ENCODE measurements around the gene HMG20B. TPM values are rescaled to one million over a fixed set of nuclear protein-coding genes. Genes with fewer than 3 reads are reported as not detected.

The HMG20B gene
- total RNA-seq, 1 experiment from 2014 or later: 33.9 TPM

DNA sequence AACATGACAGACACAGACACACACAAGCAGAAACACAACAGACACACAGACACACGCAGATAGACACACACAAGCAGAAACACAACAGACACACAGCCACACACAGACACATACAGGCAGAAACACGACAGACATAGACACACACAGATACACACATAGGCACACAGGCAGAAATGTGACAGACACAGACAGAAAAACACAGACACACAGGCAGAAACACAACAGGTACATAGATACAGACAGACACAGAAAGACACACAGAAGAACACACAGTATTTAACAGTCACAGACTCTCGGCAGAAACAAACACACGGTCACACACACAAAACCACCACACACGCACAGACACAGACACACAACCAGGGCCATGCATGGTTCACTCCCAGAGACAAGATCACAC lies 33.0 kb downstream of the HMG20B start:
- H3K9me3 ChIP-seq: no peaks in the 10 kb centered on the region
- no peaks in the 10 kb centered on the region for H3K27me3 ChIP-seq (replicated peaks; ENCODE audit: control insufficient read depth, insufficient read depth, low read length)
- TF ChIP-seq, protein P1, sequence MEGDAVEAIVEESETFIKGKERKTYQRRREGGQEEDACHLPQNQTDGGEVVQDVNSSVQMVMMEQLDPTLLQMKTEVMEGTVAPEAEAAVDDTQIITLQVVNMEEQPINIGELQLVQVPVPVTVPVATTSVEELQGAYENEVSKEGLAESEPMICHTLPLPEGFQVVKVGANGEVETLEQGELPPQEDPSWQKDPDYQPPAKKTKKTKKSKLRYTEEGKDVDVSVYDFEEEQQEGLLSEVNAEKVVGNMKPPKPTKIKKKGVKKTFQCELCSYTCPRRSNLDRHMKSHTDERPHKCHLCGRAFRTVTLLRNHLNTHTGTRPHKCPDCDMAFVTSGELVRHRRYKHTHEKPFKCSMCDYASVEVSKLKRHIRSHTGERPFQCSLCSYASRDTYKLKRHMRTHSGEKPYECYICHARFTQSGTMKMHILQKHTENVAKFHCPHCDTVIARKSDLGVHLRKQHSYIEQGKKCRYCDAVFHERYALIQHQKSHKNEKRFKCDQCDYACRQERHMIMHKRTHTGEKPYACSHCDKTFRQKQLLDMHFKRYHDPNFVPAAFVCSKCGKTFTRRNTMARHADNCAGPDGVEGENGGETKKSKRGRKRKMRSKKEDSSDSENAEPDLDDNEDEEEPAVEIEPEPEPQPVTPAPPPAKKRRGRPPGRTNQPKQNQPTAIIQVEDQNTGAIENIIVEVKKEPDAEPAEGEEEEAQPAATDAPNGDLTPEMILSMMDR (IDR thresholded peaks at IDR 0.05; ENCODE audit: insufficient read depth in 1 of 2, low read depth in 1 of 2, low read length in 1 of 2, severe bottlenecking in 1 of 2, unreplicated experiment in 1 of 2): no peak
- H3K27me3 Mint-ChIP-seq (ENCODE audit: insufficient read depth, unreplicated experiment): no peaks in the 10 kb centered on the region
- no peaks in the 10 kb centered on the region for H3K4me1 Mint-ChIP-seq (ENCODE audit: low read depth, unreplicated experiment)
- peaks cover 5% of the 10 kb centered on the region; the same call in 1 of the 2 replicates for H3K4me1 ChIP-seq
- intact Hi-C loops (cut with micrococcal nuclease; ENCODE audit: unreplicated experiment): no loop called here
- peaks cover 6% of the 10 kb centered on the region for H3K36me3 Mint-ChIP-seq (ENCODE audit: insufficient read depth, unreplicated experiment)
- H3K4me3 Mint-ChIP-seq (ENCODE audit: unreplicated experiment): no peak overlapping the region
- no peak for DNase-seq
- no peaks in the 10 kb centered on the region for H3K36me3 ChIP-seq (ENCODE audit: control insufficient read depth, insufficient read depth, low read length)
- BruUV-seq (replicated peaks): no TSS peak
- no peaks in the 10 kb centered on the region for H3K9me3 Mint-ChIP-seq (ENCODE audit: unreplicated experiment)
- H3K4me3 ChIP-seq (ENCODE audit: low read depth, low read length): no peak overlapping the region
- CTCF ChIA-PET: no interaction called here
- POLR2A ChIA-PET: no interaction called here
- no peak overlapping the region for H3K27ac Mint-ChIP-seq (ENCODE audit: unreplicated experiment)

DNA sequence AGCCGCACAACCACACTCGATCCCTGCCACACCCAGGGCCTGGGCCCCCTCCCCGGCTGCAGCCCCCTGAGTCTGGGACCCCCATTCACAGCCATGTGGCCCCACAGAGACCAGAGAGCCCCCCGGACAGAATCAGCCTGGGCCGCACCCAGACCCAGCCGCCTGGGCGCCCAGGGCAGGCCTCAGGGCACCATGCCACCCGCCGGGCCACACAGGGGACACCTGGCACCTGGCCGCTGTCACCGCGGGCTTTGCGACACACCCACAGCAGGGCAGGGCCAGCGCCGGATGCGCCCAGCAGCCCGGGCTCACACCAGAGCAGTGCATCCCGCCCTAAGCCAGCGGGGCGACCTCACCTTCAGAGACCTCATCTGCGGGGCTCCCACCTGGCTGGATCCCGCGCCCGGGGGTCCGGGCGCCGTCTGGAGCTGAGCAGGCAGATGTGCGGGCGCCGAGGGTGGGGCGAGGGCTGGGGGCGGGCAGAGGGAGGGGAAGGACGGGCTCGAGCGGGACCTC lies 33.5 kb downstream of the HMG20B start:
- no TSS peak for BruUV-seq (replicated peaks)
- Histone ChIP-seq H3K4me1 (peaks cover 5% of the 10 kb centered on the region; the same call in 1 of the 2 replicates), H3K27me3 (replicated peaks; ENCODE audit: control insufficient read depth, insufficient read depth, low read length) (no peaks in the 10 kb centered on the region), H3K4me3 (ENCODE audit: low read depth, low read length) (no peak overlapping the region), H3K36me3 (ENCODE audit: control insufficient read depth, insufficient read depth, low read length) (no peaks in the 10 kb centered on the region), H3K9me3 (no peaks in the 10 kb centered on the region)
- Mint-ChIP-seq H3K36me3 (ENCODE audit: insufficient read depth, unreplicated experiment) (peaks cover 6% of the 10 kb centered on the region), H3K27ac (ENCODE audit: unreplicated experiment) (no peak overlapping the region), H3K4me1 (ENCODE audit: low read depth, unreplicated experiment) (no peaks in the 10 kb centered on the region), H3K9me3 (ENCODE audit: unreplicated experiment) (no peaks in the 10 kb centered on the region), H3K27me3 (ENCODE audit: insufficient read depth, unreplicated experiment) (no peaks in the 10 kb centered on the region), H3K4me3 (ENCODE audit: unreplicated experiment) (no peak overlapping the region)
- no peak for DNase-seq
- TF ChIP-seq, protein P1 (IDR thresholded peaks at IDR 0.05; ENCODE audit: insufficient read depth in 1 of 2, low read depth in 1 of 2, low read length in 1 of 2, severe bottlenecking in 1 of 2, unreplicated experiment in 1 of 2): no peak
- intact Hi-C loops (cut with micrococcal nuclease; ENCODE audit: unreplicated experiment): no loop called here
- ChIA-PET CTCF (no interaction called here), POLR2A (no interaction called here)

DNA sequence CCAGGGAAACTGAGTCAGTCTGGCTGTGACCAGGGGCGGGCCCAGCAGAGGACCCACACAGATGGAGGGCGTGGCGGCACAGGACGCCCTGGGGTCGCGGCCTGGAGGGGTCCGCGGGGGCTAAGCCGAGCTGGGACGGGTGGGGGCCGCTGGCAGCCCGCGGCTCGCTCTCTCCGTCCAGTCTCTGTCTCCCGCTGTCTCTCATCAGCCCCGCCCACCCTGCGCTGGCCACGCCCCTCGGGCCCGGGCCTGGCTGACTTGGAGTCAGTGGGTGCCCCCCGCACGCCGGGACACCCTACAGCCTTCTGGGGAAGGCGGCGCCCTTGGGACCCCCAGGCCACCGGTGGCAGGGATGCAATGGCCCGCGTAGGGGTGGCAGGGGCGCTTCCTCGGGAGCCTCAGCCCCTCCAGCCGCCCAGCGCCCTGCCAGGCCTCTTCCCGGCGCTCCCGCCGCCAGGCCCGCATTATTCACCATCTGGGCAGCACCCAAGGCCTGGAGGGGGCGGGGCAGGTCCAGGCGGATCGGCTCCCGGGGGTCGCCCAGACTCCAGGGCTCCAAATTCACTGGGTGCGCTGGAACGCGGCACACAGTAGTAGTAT lies 34.0 kb downstream of the HMG20B start, which contains the start of gene TBXA2R:
TBXA2R (minus strand) TSS at position 186 of the 600 bp plus-strand sequence. CDS start 6,241 bp downstream, outside the sequence.
- Histone ChIP-seq H3K4me1 (peaks cover 5% of the 10 kb centered on the region; the same call in 1 of the 2 replicates), H3K36me3 (ENCODE audit: control insufficient read depth, insufficient read depth, low read length) (no peaks in the 10 kb centered on the region), H3K27me3 (replicated peaks; ENCODE audit: control insufficient read depth, insufficient read depth, low read length) (no peaks in the 10 kb centered on the region), H3K9me3 (no peaks in the 10 kb centered on the region), H3K4me3 (ENCODE audit: low read depth, low read length) (no peak within 1 kb of the TSS)
- CTCF ChIA-PET: no interaction called here
- POLR2A ChIA-PET: no interaction called here
- Mint-ChIP-seq H3K9me3 (ENCODE audit: unreplicated experiment) (no peaks in the 10 kb centered on the region), H3K36me3 (ENCODE audit: insufficient read depth, unreplicated experiment) (peaks cover 6% of the 10 kb centered on the region), H3K4me3 (ENCODE audit: unreplicated experiment) (no peak within 1 kb of the TSS), H3K27me3 (ENCODE audit: insufficient read depth, unreplicated experiment) (no peaks in the 10 kb centered on the region), H3K4me1 (ENCODE audit: low read depth, unreplicated experiment) (no peaks in the 10 kb centered on the region), H3K27ac (ENCODE audit: unreplicated experiment) (no peak within 1 kb of the TSS)
- BruUV-seq (replicated peaks): no TSS peak
- no peak for DNase-seq
- TF ChIP-seq, protein P1 (IDR thresholded peaks at IDR 0.05; ENCODE audit: insufficient read depth in 1 of 2, low read depth in 1 of 2, low read length in 1 of 2, severe bottlenecking in 1 of 2, unreplicated experiment in 1 of 2): no peak
- intact Hi-C loops (cut with micrococcal nuclease; ENCODE audit: unreplicated experiment): no loop called here

All from Caco-2 (cell line).